Keratinocyte (primary cell): ENCODE results near the gene ITGB6.

Experiments used
- CTCF ChIP-seq, 3 experiments: IDR thresholded peaks in 1 of 3; conservative IDR thresholded peaks in 1 of 3; optimal IDR thresholded peaks in 1 of 3; 2 replicates in 2 of 3; 3 replicates in 1 of 3; pipeline versions ENCODE3 to v1.5.1; 2011; ENCODE audit warnings: low read length in 3 of 3, mild to moderate bottlenecking in 3 of 3, moderate library complexity in 2 of 3, control low read depth in 1 of 3, inconsistent platforms in 1 of 3; ENCODE audit not compliant: insufficient read depth in 2 of 3; ENCODE audit errors: extremely low read depth in 1 of 3
- EZH2 ChIP-seq: IDR thresholded peaks from one replicate; pipeline ENCODE4 v1.6.1; 2012; ENCODE audit warnings: inconsistent platforms, mild to moderate bottlenecking, low read length, moderate library complexity

- TF ChIP-seq EZH2 (no peak), CTCF (optimal IDR thresholded peaks at IDR 0.05 in 1 of 3, IDR thresholded peaks at IDR 0.05 in 1 of 3, conservative IDR thresholded peaks at IDR 0.05 in 1 of 3; ENCODE audit: extremely low read depth in 1 of 3, insufficient read depth in 2 of 3, low read length in 3 of 3) (no peak)
Measured at GRCh38 chr2:160175169-160176134, 24.6 kb downstream of the ITGB6 start.
